ENCODE measurements around the gene FMNL3.

- TF ChIP-seq EZH2 (conservative IDR thresholded peaks at IDR 0.05; ENCODE audit: low read depth, low read length) (no peak), IKZF1 (IDR thresholded peaks at IDR 0.05) (no peak), KLF16 (CRISPR knock-in tag; IDR thresholded peaks at IDR 0.05) (no peak), SP1 (IDR thresholded peaks at IDR 0.05) (no peak), SP1 (CRISPR knock-in tag; IDR thresholded peaks at IDR 0.05) (no peak), EHMT2 (IDR thresholded peaks at IDR 0.05; ENCODE audit: borderline replicate concordance, low read depth, low read length) (no peak), FUBP1 (CRISPR knock-in tag; IDR thresholded peaks at IDR 0.05; ENCODE audit: borderline replicate concordance) (no peak), CTCF (CRISPR knock-in tag; IDR thresholded peaks at IDR 0.05) (no peak), POLR2A (IDR thresholded peaks at IDR 0.05; ENCODE audit: insufficient read depth in 1 of 2, low read depth in 2 of 2, low read length in 2 of 2) (no peak), POLR2AphosphoS5 (IDR thresholded peaks at IDR 0.05; ENCODE audit: low read depth, low read length) (no peak), ZSCAN25 (CRISPR knock-in tag; IDR thresholded peaks at IDR 0.05) (no peak)
Observed at GRCh38 chr12:49669796-49670195, 37.4 kb downstream of the FMNL3 start.
